Keratinocyte (primary cell): Measurements from ENCODE around the gene NPTX2. TPM values are rescaled to one million over a fixed set of nuclear protein-coding genes. Genes with fewer than 3 reads are reported as not detected.

Source experiments
- DNase-seq: peaks from one replicate; pipeline ENCODE4 v3.0.0-alpha.2; 2011; ENCODE audit warnings: low read depth, missing footprints, low spot score
- FAIRE-seq: peaks from 2 replicates; lab custom pipeline; 2011; peaks lifted over from hg19 to GRCh38; lab: Jason Lieb, UNC
- H2AFZ ChIP-seq: 2 replicates; pipeline ENCODE4 v1.6.0; 2012; ENCODE audit warnings: low read length, control low read depth, inconsistent platforms; ENCODE audit not compliant: control insufficient read depth
- H3K27ac ChIP-seq: 2 replicates; pipeline ENCODE4 v1.5.1; 2011; ENCODE audit warnings: low read length; ENCODE audit not compliant: control insufficient read depth, insufficient read depth
- H3K27me3 ChIP-seq: 3 replicates; pipeline ENCODE4 v1.6.0; 2011; ENCODE audit warnings: low read length; ENCODE audit not compliant: control insufficient read depth, insufficient read depth; ENCODE audit errors: extremely low read depth
- H3K36me3 ChIP-seq, 2 experiments: 2 replicates in 1 of 2; 3 replicates in 1 of 2; pipeline ENCODE4 v1.5.1; 2011; ENCODE audit warnings: low read length in 2 of 2, mild to moderate bottlenecking in 1 of 2; ENCODE audit not compliant: control insufficient read depth in 2 of 2, insufficient read depth in 2 of 2; ENCODE audit errors: extremely low read depth in 1 of 2
- H3K4me1 ChIP-seq: 3 replicates; pipeline ENCODE4 v1.5.1; 2011; ENCODE audit warnings: low read length; ENCODE audit not compliant: control insufficient read depth, insufficient read depth; ENCODE audit errors: extremely low read depth
- H3K4me2 ChIP-seq: 3 replicates; pipeline ENCODE4 v1.6.0; 2011; ENCODE audit warnings: low read depth, low read length; ENCODE audit not compliant: control insufficient read depth, insufficient read depth; ENCODE audit errors: extremely low read depth
- H3K4me3 ChIP-seq, 3 experiments: fragments of 200-600 bp in 1 of 3; sonication (generic) in 1 of 3; 2 replicates in 2 of 3; 3 replicates in 1 of 3; pipeline ENCODE4 v1.5.1; 2011 to 2016; ENCODE audit warnings: low read length in 3 of 3, mild to moderate bottlenecking in 3 of 3, control low read depth in 2 of 3, inconsistent platforms in 1 of 3, low read depth in 1 of 3, mixed read lengths in 1 of 3, mixed run types in 1 of 3, moderate library complexity in 1 of 3; ENCODE audit not compliant: control insufficient read depth in 2 of 3, insufficient read depth in 2 of 3; ENCODE audit errors: extremely low read depth in 1 of 3
- H3K79me2 ChIP-seq: 2 replicates; pipeline ENCODE4 v1.6.0; 2012; ENCODE audit warnings: low read length; ENCODE audit not compliant: control insufficient read depth, insufficient read depth
- H3K9ac ChIP-seq: 3 replicates; pipeline ENCODE4 v1.6.0; 2011; ENCODE audit warnings: low read length; ENCODE audit not compliant: control insufficient read depth, insufficient read depth; ENCODE audit errors: extremely low read depth
- H3K9me1 ChIP-seq: 3 replicates; pipeline ENCODE4 v1.6.0; 2011; ENCODE audit warnings: low read length; ENCODE audit not compliant: control insufficient read depth, insufficient read depth; ENCODE audit errors: extremely low read depth
- H3K9me3 ChIP-seq: 2 replicates; pipeline ENCODE4 v1.5.1; 2012; ENCODE audit warnings: low read depth, low read length; ENCODE audit not compliant: control insufficient read depth
- H4K20me1 ChIP-seq: 3 replicates; pipeline ENCODE4 v1.6.0; 2011; ENCODE audit warnings: low read length; ENCODE audit not compliant: control insufficient read depth, insufficient read depth; ENCODE audit errors: extremely low read depth
- CTCF ChIP-seq, 3 experiments: IDR thresholded peaks in 1 of 3; conservative IDR thresholded peaks in 1 of 3; optimal IDR thresholded peaks in 1 of 3; 2 replicates in 2 of 3; 3 replicates in 1 of 3; pipeline versions ENCODE3 to v1.5.1; 2011; ENCODE audit warnings: low read length in 3 of 3, mild to moderate bottlenecking in 3 of 3, moderate library complexity in 2 of 3, control low read depth in 1 of 3, inconsistent platforms in 1 of 3; ENCODE audit not compliant: insufficient read depth in 2 of 3; ENCODE audit errors: extremely low read depth in 1 of 3
- EZH2 ChIP-seq: IDR thresholded peaks from one replicate; pipeline ENCODE4 v1.6.1; 2012; ENCODE audit warnings: inconsistent platforms, mild to moderate bottlenecking, low read length, moderate library complexity
- dilution Hi-C: fragments of 300-500 bp; cut with MboI; formaldehyde crosslinking; loops from one replicate; pipeline ENCODE4 v1.7.0; 2020; ENCODE audit warnings: low sequenced_read_pairs; ENCODE audit not compliant: extremely low pct_ligation_motif_present
- polyA minus RNA-seq, 3 experiments: library from RNA; depleted of rRNA, polyadenylated mRNA; stranded (reverse); fragments of >200 nt; gene quantifications; 1 replicate in 1 of 3; 2 replicates in 1 of 3; 3 replicates in 1 of 3; pipeline ENCODE4 v1.2.3, GENCODE V29; 2011
- polyA plus RNA-seq, 5 experiments: library from polyadenylated mRNA; depleted of rRNA in 3 of 5; stranded (reverse) in 3 of 5; stranded (forward) in 1 of 5; unstranded in 1 of 5; fragments of >200 nt; gene quantifications; 1 replicate in 1 of 5; 2 replicates in 3 of 5; 3 replicates in 1 of 5; pipeline versions ENCODE4 v1.2.1 to v1.2.3, GENCODE V29; 2011 to 2012; ENCODE audit warnings: missing spikeins in 2 of 5, low read depth in 1 of 5, low replicate concordance in 1 of 5

NPTX2 gene
- not detected in 3 replicates for polyA plus RNA-seq
- polyA plus RNA-seq (2011; ENCODE audit: low read depth), result not detected
- polyA plus RNA-seq (2011; cell fraction: cytosol; rRNA removed), result not detected in 2 replicates
- polyA plus RNA-seq (2011; cell fraction: nucleus; rRNA removed), result not detected in 2 replicates
- polyA plus RNA-seq (2012; ENCODE audit: low replicate concordance), result not detected in 2 replicates
- not detected in 3 replicates for polyA minus RNA-seq
- polyA minus RNA-seq (2011; cell fraction: cytosol; rRNA and poly(A)+ RNA removed), result not detected
- not detected in 2 replicates for polyA minus RNA-seq (2011; cell fraction: nucleus; rRNA and poly(A)+ RNA removed)

- H3K9ac ChIP-seq, result no peak within 1 kb of the TSS
- no peak within 1 kb of the TSS for H3K27ac ChIP-seq
- no peaks in the 10 kb centered on the region for H3K9me3 ChIP-seq
- peaks cover 35% of the 10 kb centered on the region for H3K27me3 ChIP-seq
- H3K4me2 ChIP-seq, result no peak within 1 kb of the TSS
- H4K20me1 ChIP-seq, result no peaks in the 10 kb centered on the region
- no peak for FAIRE-seq
- no peaks in the 10 kb centered on the region for H3K36me3 ChIP-seq
- TF ChIP-seq CTCF (optimal IDR thresholded peaks at IDR 0.05 in 1 of 3, IDR thresholded peaks at IDR 0.05 in 1 of 3, conservative IDR thresholded peaks at IDR 0.05 in 1 of 3; ENCODE audit: extremely low read depth in 1 of 3, insufficient read depth in 2 of 3, low read length in 3 of 3), result peak in 2 of 3 experiments; percentile 3 to 4
- TF ChIP-seq EZH2, result no peak
- no peaks in the 10 kb centered on the region for H3K4me1 ChIP-seq
- no peak within 1 kb of the TSS for H2AFZ ChIP-seq
- no peak for DNase-seq
- H3K79me2 ChIP-seq, result no peaks in the 10 kb centered on the region
- H3K4me3 ChIP-seq, result no peak within 1 kb of the TSS
- H3K9me1 ChIP-seq, result no peaks in the 10 kb centered on the region
- dilution Hi-C loops, result no loop called here
Observed at GRCh38 chr7:98617051-98617959, at the start of gene NPTX2. Gene NPTX2, plus strand, starts transcription at chr7:98617285. Its CDS starts 177 bp downstream, at chr7:98617462.

GRCh38 chr7:98567991-98568390, 49.1 kb upstream of the NPTX2 start:
- Histone ChIP-seq H3K9ac (no peak overlapping the region), H2AFZ (no peak overlapping the region), H3K4me2 (no peak overlapping the region), H3K9me3 (no peaks in the 10 kb centered on the region), H3K4me3 (no peak overlapping the region), H3K79me2 (no peaks in the 10 kb centered on the region), H3K27me3 (no peaks in the 10 kb centered on the region), H3K9me1 (no peaks in the 10 kb centered on the region), H3K36me3 (no peaks in the 10 kb centered on the region), H3K4me1 (no peaks in the 10 kb centered on the region), H3K27ac (no peak overlapping the region), H4K20me1 (no peaks in the 10 kb centered on the region)
- DNase-seq (no peak), FAIRE-seq (no peak)
- dilution Hi-C loops, result no loop called here
- no peak for TF ChIP-seq CTCF (optimal IDR thresholded peaks at IDR 0.05 in 1 of 3, IDR thresholded peaks at IDR 0.05 in 1 of 3, conservative IDR thresholded peaks at IDR 0.05 in 1 of 3; ENCODE audit: extremely low read depth in 1 of 3, insufficient read depth in 2 of 3, low read length in 3 of 3)
- no peak for TF ChIP-seq EZH2
